Measurements from ENCODE around the gene SNF8.
"Not testable (repeated sequence)": the region's sequence is repeated elsewhere in the genome, so short reads cannot be mapped to it uniquely, and the experiment has no call there.

The SNF8 gene

GRCh38 chr17:48944515-48945260, at the start of gene SNF8:
Gene SNF8, minus strand, starts transcription at chr17:48944842. Its CDS starts 108 bp downstream, at chr17:48944734.
- DNase-seq (ENCODE audit: low read depth in 1 of 2, low spot score in 1 of 2) = peak; percentile 90 to 93

- DNase-seq (ENCODE audit: low read depth in 1 of 2, low spot score in 1 of 2) = no peak
Observed at GRCh38 chr17:48993951-48994350, 49.3 kb upstream of the SNF8 start.

GRCh38 chr17:48993305-48993704, 48.7 kb upstream of the SNF8 start:
- no peak for DNase-seq (ENCODE audit: low read depth in 1 of 2, low spot score in 1 of 2)

- DNase-seq (ENCODE audit: low read depth in 1 of 2, low spot score in 1 of 2) = no peak
Observed at GRCh38 chr17:48992444-48992843, 47.8 kb upstream of the SNF8 start.

GRCh38 chr17:48990882-48991357, 46.3 kb upstream of the SNF8 start:
- DNase-seq (ENCODE audit: low read depth in 1 of 2, low spot score in 1 of 2) = no peak

GRCh38 chr17:48989100-48989499, 44.5 kb upstream of the SNF8 start:
- DNase-seq (ENCODE audit: low read depth in 1 of 2, low spot score in 1 of 2) = no peak

GRCh38 chr17:48985436-48986245, 41.0 kb upstream of the SNF8 start:
- DNase-seq (ENCODE audit: low read depth in 1 of 2, low spot score in 1 of 2) = no peak

GRCh38 chr17:48981927-48982539, 37.4 kb upstream of the SNF8 start:
- no peak for DNase-seq (ENCODE audit: low read depth in 1 of 2, low spot score in 1 of 2)

GRCh38 chr17:48973806-48974205, 29.2 kb upstream of the SNF8 start:
- no peak for DNase-seq (ENCODE audit: low read depth in 1 of 2, low spot score in 1 of 2)

GRCh38 chr17:48972749-48973097, 28.1 kb upstream of the SNF8 start:
- no peak for DNase-seq (ENCODE audit: low read depth in 1 of 2, low spot score in 1 of 2)

GRCh38 chr17:48970865-48971687, 26.4 kb upstream of the SNF8 start:
- DNase-seq (ENCODE audit: low read depth in 1 of 2, low spot score in 1 of 2) = no peak

- no peak for DNase-seq (ENCODE audit: low read depth in 1 of 2, low spot score in 1 of 2)
Observed at GRCh38 chr17:48970224-48970623, 25.6 kb upstream of the SNF8 start.

GRCh38 chr17:48961516-48962233, 17.0 kb upstream of the SNF8 start:
- DNase-seq (ENCODE audit: low read depth in 1 of 2, low spot score in 1 of 2) = no peak

GRCh38 chr17:48960834-48961515, 16.3 kb upstream of the SNF8 start:
- no peak for DNase-seq (ENCODE audit: low read depth in 1 of 2, low spot score in 1 of 2)

- DNase-seq (ENCODE audit: low read depth in 1 of 2, low spot score in 1 of 2) = no peak
Observed at GRCh38 chr17:48954300-48954755, 9.7 kb upstream of the SNF8 start.

GRCh38 chr17:48952904-48953303, 8.3 kb upstream of the SNF8 start:
- DNase-seq (ENCODE audit: low read depth in 1 of 2, low spot score in 1 of 2) = no peak

GRCh38 chr17:48951572-48951971, 6.9 kb upstream of the SNF8 start:
- no peak for DNase-seq (ENCODE audit: low read depth in 1 of 2, low spot score in 1 of 2)

- not testable (repeated sequence) for DNase-seq (ENCODE audit: low read depth in 1 of 2, low spot score in 1 of 2)
Observed at GRCh38 chr17:48945261-48945651, 614 bp upstream of the SNF8 start.

GRCh38 chr17:48933035-48933434, 11.6 kb downstream of the SNF8 start:
- no peak for DNase-seq (ENCODE audit: low read depth in 1 of 2, low spot score in 1 of 2)

GRCh38 chr17:48930435-48930873, 14.2 kb downstream of the SNF8 start:
- DNase-seq (ENCODE audit: low read depth in 1 of 2, low spot score in 1 of 2) = no peak
